ENCODE data around the gene MZB1. TPM values are rescaled to one million over a fixed set of nuclear protein-coding genes. Genes with fewer than 3 reads are reported as not detected.
"Not testable (repeated sequence)": the region's sequence is repeated elsewhere in the genome, so short reads cannot be mapped to it uniquely, and the experiment has no call there.

The MZB1 gene
- total RNA-seq, 1 donor from 2014 or later = 0.38 TPM

- no peak overlapping the region for H3K27ac Mint-ChIP-seq (ENCODE audit: unreplicated experiment)
- H3K36me3 Mint-ChIP-seq (ENCODE audit: low read depth, unreplicated experiment) = peaks cover 10% of the 10 kb centered on the region
- H3K9me3 Mint-ChIP-seq (ENCODE audit: unreplicated experiment) = no peaks in the 10 kb centered on the region
- H3K27me3 Mint-ChIP-seq (ENCODE audit: unreplicated experiment) = no peaks in the 10 kb centered on the region
- H3K4me3 Mint-ChIP-seq (ENCODE audit: unreplicated experiment) = no peak overlapping the region
- peaks cover 6% of the 10 kb centered on the region for H3K4me1 Mint-ChIP-seq (ENCODE audit: unreplicated experiment)
- DNase-seq (ENCODE audit: low spot score) = no peak
- TF ChIP-seq CTCF (IDR thresholded peaks at IDR 0.05; ENCODE audit: unreplicated experiment) = no peak
Observed at GRCh38 chr5:139363937-139364336, 25.8 kb downstream of the MZB1 start.

GRCh38 chr5:139361835-139362429 lies 27.8 kb downstream of the MZB1 start:
- H3K4me3 Mint-ChIP-seq (ENCODE audit: unreplicated experiment) = no peak overlapping the region
- H3K36me3 Mint-ChIP-seq (ENCODE audit: low read depth, unreplicated experiment) = peaks cover 7% of the 10 kb centered on the region
- H3K27ac Mint-ChIP-seq (ENCODE audit: unreplicated experiment) = no peak overlapping the region
- H3K4me1 Mint-ChIP-seq (ENCODE audit: unreplicated experiment) = peaks cover 6% of the 10 kb centered on the region
- no peak for DNase-seq (ENCODE audit: low spot score)
- H3K27me3 Mint-ChIP-seq (ENCODE audit: unreplicated experiment) = no peaks in the 10 kb centered on the region
- H3K9me3 Mint-ChIP-seq (ENCODE audit: unreplicated experiment) = no peaks in the 10 kb centered on the region
- no peak for TF ChIP-seq CTCF (IDR thresholded peaks at IDR 0.05; ENCODE audit: unreplicated experiment)

- no peaks in the 10 kb centered on the region for H3K36me3 Mint-ChIP-seq (ENCODE audit: low read depth, unreplicated experiment)
- no peak for TF ChIP-seq CTCF (IDR thresholded peaks at IDR 0.05; ENCODE audit: unreplicated experiment)
- DNase-seq (ENCODE audit: low spot score) = no peak
- no peak overlapping the region for H3K4me3 Mint-ChIP-seq (ENCODE audit: unreplicated experiment)
- H3K27me3 Mint-ChIP-seq (ENCODE audit: unreplicated experiment) = no peaks in the 10 kb centered on the region
- no peak overlapping the region for H3K27ac Mint-ChIP-seq (ENCODE audit: unreplicated experiment)
- no peaks in the 10 kb centered on the region for H3K9me3 Mint-ChIP-seq (ENCODE audit: unreplicated experiment)
- H3K4me1 Mint-ChIP-seq (ENCODE audit: unreplicated experiment) = no peaks in the 10 kb centered on the region
Observed at GRCh38 chr5:139360384-139360783, 29.3 kb downstream of the MZB1 start.

- Mint-ChIP-seq H3K4me3 (ENCODE audit: unreplicated experiment) (no peak overlapping the region), H3K27me3 (ENCODE audit: unreplicated experiment) (no peaks in the 10 kb centered on the region), H3K4me1 (ENCODE audit: unreplicated experiment) (no peaks in the 10 kb centered on the region), H3K27ac (ENCODE audit: unreplicated experiment) (no peak overlapping the region), H3K36me3 (ENCODE audit: low read depth, unreplicated experiment) (peaks cover 3% of the 10 kb centered on the region), H3K9me3 (ENCODE audit: unreplicated experiment) (no peaks in the 10 kb centered on the region)
- TF ChIP-seq CTCF (IDR thresholded peaks at IDR 0.05; ENCODE audit: unreplicated experiment) = no peak
- no peak for DNase-seq (ENCODE audit: low spot score)
Observed at GRCh38 chr5:139358064-139358463, 31.6 kb downstream of the MZB1 start.

- not testable (repeated sequence) for H3K27ac Mint-ChIP-seq (ENCODE audit: unreplicated experiment); H3K4me3 Mint-ChIP-seq (ENCODE audit: unreplicated experiment); H3K9me3 Mint-ChIP-seq (ENCODE audit: unreplicated experiment)
Observed at GRCh38 chr5:139355900-139356299, 33.8 kb downstream of the MZB1 start.

More at GRCh38 chr5:139355900-139356299, 33.8 kb downstream of the MZB1 start:
- not testable (repeated sequence) for H3K27me3 Mint-ChIP-seq (ENCODE audit: unreplicated experiment); DNase-seq (ENCODE audit: low spot score); H3K36me3 Mint-ChIP-seq (ENCODE audit: low read depth, unreplicated experiment); H3K4me1 Mint-ChIP-seq (ENCODE audit: unreplicated experiment)
